Measurements from ENCODE around the gene C2CD4D.
"Not testable (repeated sequence)": the region's sequence is repeated elsewhere in the genome, so short reads cannot be mapped to it uniquely, and the experiment has no call there.

C2CD4D gene

GRCh38 chr1:151858030-151858746 lies 18.6 kb upstream of the C2CD4D start:
- DNase-seq: peak; percentile 38

DNA sequence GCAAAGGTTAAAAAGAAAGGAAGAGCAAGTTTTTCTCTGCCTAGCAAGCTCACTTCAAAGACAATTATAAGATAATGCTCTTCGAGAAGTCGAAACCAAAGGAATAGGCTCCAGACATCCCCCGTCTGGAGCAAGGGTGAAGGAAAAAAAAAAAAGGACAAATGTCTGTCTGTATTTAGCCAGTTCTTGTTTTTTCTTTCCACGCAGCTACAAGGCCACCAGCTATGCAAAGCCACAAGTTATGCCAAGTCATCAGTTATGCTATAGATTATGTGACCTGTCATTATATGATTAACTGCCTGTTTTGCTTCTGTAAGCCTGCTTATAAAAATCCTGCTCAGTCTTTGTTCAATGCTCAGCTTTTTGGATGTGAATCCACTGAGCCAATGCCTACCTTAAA lies 16.3 kb upstream of the C2CD4D start:
- peak; percentile 27 for DNase-seq

DNA sequence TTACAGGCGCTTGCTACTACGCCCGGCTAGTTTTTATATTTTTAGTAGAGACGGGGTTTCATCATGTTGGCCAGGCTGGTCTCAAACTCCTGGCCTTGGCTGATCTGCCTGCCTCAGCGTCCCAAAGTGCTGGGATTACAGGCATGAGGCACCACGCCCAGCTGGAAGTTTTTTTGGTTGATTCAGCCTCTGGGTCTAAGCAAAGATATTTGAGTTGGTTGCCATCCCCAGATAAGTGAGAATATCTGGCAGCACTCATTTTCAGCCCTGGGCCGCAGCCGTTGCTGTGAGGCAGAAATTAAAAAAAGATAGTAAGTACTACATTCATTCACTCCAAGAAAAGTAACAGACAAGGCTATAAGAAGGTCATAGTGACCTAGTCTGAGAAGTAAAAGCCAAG lies 15.9 kb upstream of the C2CD4D start:
- DNase-seq: not testable (repeated sequence)

DNA sequence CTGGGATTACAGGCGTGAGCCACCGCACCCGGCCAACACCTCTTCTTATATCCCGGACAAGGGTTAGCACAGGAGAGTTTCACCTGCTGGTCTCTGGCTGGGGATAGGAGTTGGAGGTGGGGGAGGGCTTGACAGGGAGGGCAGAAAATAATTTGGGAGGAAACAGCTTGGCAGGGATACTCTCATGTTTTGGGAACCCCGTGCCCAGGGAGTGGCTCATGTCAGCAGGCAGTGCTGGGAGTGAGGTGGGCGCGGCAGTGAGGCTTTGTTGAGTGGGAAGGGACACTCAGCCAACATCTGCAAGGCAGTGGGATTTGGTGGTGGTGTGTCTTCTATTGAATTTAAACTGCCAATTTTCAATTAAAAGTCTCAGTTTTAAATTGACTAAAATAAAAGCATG lies 15.0 kb upstream of the C2CD4D start:
- no peak for DNase-seq

DNA sequence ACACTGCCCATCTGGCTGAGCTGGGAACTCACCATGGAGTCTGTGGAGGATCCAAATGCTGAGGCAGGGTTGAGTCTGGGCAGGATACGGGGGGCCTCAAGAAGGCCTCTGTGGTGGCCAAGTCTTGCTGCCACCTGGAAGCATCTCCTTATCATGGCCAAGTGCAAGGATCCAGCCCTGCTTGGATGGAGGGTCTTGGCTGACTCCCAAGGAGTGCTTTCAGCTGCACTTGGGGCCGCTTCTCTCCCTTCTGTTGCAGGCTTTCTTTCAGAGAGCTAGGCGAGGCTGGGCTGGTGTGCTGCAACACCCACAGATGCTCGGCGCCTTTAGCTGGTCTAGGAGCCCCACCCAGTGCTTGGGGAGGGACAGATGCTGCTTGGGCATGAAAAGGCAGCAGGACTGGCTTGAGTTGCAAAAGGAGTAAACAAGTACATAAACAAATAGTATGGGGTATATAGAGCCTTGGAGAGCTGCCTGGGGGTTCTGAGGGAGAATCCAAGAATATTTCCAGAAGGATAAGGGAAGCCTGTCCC lies 13.9 kb upstream of the C2CD4D start, which contains the start of gene THEM5:
Gene THEM5, minus strand, starts transcription at position 302 of the 533 bp plus-strand sequence. Its CDS starts 147 bp downstream, at position 155.
- no peak for DNase-seq

DNA sequence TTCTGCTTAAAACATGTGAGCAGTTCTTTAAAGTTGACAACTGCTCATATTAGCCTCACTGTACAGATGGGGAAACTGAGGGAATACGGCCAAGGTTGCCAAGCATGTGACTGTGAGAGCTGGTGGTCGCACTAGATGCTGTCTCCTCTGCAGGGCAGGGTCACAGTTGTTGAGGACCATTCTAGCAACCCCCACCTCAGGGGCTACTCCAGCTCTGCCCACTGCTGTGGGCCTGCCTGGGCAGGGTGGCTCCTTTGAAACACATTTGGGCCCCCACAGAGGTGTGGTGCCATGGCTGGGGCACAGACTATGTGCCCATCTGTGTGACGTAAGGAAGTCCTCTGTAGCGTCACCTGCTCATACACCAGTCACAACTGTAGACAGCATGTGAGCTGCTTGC lies 13.1 kb upstream of the C2CD4D start:
- DNase-seq: no peak

- no peak for DNase-seq
Measured at GRCh38 chr1:151851886-151852285, 12.3 kb upstream of the C2CD4D start.

GRCh38 chr1:151849871-151850270 lies 10.3 kb upstream of the C2CD4D start:
- DNase-seq: no peak

GRCh38 chr1:151849126-151849525 lies 9.5 kb upstream of the C2CD4D start:
- no peak for DNase-seq

DNA sequence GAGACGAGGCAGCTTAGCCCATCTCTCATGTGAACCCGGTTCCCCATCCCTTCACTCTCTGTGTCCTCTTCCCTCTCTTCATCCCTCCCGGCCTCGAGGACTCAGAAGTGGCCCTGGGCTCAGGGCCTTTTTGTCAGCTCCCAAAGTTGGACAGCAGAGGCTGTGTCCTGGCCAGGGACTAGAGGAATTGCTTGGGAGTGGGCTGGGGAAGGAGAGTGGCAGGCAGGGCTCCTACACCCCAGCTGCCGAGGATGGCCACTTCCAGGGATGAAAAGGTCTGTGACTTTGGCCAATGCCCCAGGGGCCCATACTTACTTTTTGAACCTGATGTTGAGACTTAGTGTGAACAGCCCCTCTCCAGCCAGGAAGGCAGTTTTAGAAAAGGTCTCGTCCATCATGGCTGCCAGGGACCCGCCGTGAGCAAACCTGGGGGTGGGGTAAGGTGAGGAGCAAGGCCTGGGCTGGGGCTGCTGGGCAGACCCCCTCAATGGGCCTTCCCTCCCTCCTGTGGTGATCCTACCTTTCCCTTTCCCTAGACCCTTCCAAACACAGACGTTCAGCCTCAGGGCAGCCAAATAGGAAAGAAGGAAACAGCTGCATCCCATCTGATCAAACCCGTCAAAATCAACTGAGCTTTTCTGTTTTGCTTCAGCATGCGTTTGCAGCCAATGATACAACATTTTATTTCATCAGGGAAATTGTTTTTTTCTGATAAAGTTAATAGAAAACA lies 8.4 kb upstream of the C2CD4D start:
- no peak for DNase-seq

DNA sequence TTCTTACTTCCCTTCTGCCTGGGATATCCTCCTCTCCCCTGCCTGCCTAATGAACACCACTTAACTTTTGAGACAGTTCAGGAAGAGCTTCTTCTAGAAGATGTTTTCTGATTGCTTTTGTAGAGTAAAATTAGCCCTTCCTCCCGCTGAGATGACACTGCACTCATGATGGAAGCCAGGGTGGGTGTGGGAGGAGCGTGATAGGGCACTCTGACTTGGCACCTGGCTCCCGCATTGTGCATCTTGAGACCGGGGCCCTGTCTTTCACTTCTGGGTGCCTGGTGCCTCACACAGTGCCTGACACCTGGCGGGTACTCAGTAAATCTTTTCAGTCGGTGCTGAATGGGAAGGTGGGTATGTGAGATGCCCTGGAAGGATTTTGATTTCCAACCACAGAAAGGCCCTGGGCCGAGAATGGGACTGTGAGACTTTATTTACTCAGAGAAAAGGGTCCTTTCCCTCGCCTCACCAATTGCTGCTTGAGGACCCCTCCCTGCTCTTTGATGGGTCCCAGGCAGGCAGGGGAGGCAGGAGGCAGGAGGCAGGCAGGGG lies 7.1 kb upstream of the C2CD4D start:
- DNase-seq: no peak

DNA sequence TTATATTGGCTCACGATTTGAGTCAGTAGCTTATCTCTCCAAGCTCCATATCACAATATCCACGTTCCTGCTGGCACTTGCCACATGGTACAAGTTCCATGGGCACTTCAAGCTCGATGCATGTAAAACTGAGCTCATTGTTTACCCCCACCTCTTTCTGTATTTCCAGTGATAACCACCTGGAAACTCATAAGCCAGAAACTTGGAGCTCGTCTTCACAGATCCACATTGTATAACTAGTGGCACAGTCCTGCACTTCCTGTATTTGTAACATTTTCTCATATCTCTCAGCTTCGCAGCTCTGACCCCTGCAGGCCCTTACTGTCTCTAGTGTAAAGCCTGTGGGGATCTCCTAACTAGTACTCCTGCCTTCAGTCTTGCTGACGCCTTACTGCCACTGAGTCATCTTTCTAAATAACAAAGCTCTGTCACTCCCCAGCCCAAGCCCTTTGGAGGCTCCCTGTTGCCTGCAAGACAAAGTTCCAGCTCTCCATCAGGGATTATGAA lies 6.5 kb upstream of the C2CD4D start:
- peak; percentile 59 for DNase-seq

GRCh38 chr1:151843398-151843797 lies 3.8 kb upstream of the C2CD4D start:
- peak; percentile 60 for DNase-seq

- DNase-seq: no peak
Measured at GRCh38 chr1:151841141-151841540, 1.5 kb upstream of the C2CD4D start.

DNA sequence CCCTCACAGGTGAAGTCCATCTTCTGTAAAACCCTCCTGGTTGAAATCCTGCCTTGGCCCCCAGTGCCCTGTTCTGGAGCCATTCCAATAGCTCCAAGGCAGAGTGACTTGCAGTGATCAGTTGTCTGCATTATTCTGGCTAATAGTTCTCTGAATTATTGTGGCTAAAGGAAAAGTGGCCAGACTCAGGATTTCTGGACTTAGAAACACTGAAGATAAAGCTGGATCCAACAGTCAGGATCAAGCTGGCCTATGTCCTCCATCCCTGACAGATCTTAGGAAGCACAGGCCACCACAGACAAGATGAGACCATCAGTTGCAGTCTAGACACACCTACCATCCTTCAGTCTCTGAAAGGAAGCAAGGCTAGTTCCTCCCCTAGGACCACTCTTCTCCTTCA lies 801 bp upstream of the C2CD4D start:
- no peak for DNase-seq

GRCh38 chr1:151839082-151839412 lies 573 bp downstream of the C2CD4D start:
- DNase-seq: no peak

DNA sequence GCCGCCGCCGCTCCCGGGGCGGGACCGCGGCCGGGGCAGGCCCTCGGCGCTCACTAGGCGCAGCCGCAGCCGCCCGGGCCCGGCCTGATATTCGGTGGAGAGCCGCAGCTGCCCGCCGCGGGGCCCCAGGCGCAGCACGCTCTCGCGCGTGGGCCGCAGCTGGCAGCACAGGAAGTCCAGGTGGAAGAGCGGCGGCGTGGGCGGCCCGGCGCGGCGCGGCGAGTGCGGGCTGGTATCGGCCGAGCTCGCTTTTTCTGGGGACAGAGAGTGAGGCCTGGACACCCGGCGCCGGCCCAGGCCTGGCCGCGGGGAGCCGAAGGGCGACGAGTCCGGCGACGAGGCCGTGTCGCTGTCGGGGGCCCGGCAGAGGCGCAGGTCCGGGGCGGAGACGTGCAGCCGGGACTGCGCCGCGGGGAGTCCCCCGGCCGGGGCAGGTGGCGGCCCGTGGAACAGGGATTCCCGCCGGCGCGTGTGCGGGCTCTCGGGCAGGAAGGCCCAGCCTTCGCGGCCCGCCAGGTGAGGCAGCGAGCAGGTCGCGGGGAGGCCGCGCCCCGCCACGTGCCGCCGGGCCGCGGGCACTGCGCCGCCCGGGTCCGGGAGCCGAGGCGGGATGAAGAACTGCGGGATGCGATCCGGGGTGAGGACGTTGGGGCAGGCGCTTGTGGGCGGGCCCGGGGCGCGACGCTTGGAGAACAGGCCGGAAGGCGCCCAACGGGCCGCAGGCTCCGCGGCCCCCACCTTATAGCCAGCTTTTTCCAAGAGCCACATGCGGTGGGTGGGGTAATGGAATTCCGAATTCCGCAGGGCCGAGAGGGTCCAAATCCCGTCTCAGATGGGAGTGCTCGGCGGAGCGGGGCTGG lies 1.2 kb downstream of the C2CD4D start:
- no peak for DNase-seq

DNA sequence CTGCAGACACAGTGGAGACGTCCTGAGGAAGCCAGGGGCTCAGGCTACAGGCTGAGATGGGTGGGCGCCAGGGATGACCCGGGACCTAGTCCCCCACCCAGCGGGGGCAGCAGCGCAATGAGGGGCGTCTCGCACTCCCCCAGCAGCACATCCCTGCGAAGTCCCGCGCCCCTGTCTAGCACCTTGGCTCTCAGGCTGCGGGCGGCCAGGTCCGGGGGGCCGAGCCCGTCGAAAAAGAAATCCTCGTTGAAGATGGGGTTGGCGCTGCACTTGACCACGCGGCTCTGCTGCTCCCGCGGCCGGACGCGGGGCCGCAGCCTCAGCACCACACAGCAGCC lies 1.8 kb downstream of the C2CD4D start:
- DNase-seq: no peak

DNA sequence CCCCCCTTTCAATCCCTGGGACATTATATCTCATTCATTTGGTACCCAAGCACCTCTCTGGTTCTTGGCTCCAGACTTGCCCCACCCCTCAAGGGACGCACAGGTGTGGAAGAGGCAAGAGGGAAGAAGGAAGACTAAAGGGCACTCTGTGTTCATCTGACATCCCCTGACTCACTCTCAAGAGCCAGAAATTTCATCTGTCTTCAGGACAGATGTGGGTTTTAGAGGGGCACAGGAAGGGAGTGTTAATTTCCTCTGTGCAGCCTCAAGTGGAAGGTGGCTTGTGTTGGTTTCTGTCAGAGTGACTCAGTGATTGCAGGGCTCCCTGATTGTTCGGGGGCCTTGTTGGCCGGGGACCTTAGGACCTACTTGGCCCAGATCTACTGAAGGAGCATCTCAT lies 2.4 kb downstream of the C2CD4D start:
- no peak for DNase-seq

- no peak for DNase-seq
Measured at GRCh38 chr1:151835596-151835995, 4.0 kb downstream of the C2CD4D start.

DNA sequence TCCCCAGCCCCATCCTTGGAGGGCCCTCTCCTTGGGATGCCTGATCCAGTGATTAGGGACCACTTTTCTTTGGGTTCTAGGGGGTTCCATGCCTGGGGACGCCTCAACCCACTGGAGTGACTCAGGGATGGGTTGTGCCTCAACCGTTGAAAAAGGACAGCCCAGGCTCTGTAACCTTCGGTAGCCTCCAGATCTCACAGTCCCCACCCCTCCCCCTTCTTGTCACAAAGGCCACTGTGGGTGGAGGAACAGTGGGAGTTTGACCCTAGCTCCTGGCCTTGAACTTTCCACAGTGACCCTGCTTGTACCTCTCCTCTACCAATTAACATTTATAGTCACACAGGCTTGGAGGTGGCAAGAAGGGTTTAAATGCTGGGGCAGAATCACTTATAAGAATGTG lies 5.4 kb downstream of the C2CD4D start:
- DNase-seq: peak; percentile 52

- DNase-seq: peak; percentile 25
Measured at GRCh38 chr1:151833172-151833900, 6.3 kb downstream of the C2CD4D start.

Measured in MV-4-11 (cell line).